Measurements from ENCODE around the gene FLNB.

DNA sequence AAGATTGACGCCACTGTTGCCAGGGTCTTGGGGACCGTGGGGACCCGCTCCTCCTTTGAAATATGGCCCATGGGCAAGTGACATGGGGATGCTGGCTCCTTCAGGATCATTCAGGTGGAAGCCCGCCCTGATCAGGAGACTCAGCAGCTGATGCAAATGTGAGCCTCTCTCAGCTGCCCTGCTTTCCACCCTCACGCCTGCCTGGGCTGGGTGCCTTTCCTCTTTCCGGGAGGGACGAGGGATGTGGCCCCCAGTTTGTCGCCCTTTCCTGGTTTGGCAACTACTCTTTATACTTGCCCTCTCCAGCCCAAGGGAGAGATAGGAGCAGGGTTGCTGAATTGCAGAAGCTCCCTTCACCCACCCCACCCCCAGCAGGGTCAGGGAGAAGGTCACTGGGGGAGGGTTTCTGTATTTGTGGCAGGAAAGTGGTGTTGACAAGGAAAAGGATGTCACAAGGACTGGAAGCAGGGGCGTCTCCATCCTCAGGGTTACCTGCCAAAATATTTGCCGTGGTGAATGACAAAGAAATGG is 180.8 kb downstream of the FLNB start:
- TF ChIP-seq EZH2 (IDR thresholded peaks at IDR 0.05) = no peak
- TF ChIP-seq, protein P1, sequence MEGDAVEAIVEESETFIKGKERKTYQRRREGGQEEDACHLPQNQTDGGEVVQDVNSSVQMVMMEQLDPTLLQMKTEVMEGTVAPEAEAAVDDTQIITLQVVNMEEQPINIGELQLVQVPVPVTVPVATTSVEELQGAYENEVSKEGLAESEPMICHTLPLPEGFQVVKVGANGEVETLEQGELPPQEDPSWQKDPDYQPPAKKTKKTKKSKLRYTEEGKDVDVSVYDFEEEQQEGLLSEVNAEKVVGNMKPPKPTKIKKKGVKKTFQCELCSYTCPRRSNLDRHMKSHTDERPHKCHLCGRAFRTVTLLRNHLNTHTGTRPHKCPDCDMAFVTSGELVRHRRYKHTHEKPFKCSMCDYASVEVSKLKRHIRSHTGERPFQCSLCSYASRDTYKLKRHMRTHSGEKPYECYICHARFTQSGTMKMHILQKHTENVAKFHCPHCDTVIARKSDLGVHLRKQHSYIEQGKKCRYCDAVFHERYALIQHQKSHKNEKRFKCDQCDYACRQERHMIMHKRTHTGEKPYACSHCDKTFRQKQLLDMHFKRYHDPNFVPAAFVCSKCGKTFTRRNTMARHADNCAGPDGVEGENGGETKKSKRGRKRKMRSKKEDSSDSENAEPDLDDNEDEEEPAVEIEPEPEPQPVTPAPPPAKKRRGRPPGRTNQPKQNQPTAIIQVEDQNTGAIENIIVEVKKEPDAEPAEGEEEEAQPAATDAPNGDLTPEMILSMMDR (IDR thresholded peaks at IDR 0.05) = no peak
